GM21367 (cell line): ENCODE data around the gene BCAS1.
"Not testable (repeated sequence)": the region's sequence is repeated elsewhere in the genome, so short reads cannot be mapped to it uniquely, and the experiment has no call there.

Experiments
- ATAC-seq: cut with Tn5 transposase; IDR thresholded peaks from one replicate; pipeline ENCODE4 v1.9.1; 2021; ENCODE audit not compliant: unreplicated experiment

The BCAS1 gene

GRCh38 chr20:53994088-53994487 is 76.3 kb downstream of the BCAS1 start:
- ATAC-seq = no peak

GRCh38 chr20:53993310-53993709 is 77.1 kb downstream of the BCAS1 start:
- no peak for ATAC-seq

GRCh38 chr20:53990768-53991450 is 79.5 kb downstream of the BCAS1 start:
- no peak for ATAC-seq

GRCh38 chr20:53990003-53990402 is 80.4 kb downstream of the BCAS1 start:
- no peak for ATAC-seq

DNA sequence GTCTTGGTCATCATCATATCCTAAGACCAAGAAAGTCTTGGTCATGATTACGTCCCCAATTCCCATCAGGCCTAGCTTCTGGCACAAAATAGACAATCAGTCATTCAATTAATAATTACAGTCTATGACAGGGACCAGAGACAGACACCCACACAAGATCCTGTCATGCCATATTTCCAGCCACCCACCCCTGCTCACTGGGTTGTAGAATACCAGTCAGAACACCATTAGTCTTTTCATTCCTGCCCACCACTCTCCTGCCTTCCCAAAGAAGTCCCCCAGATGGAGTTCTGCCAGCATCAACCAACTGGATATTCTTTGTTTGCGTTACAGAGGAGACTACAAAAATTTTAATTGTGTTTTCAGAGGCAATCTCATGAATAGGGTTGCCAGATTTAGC is 81.0 kb downstream of the BCAS1 start:
- ATAC-seq = no peak

GRCh38 chr20:53986037-53986650 is 84.2 kb downstream of the BCAS1 start:
- ATAC-seq = no peak

GRCh38 chr20:53985150-53985518 is 85.3 kb downstream of the BCAS1 start:
- ATAC-seq = no peak

DNA sequence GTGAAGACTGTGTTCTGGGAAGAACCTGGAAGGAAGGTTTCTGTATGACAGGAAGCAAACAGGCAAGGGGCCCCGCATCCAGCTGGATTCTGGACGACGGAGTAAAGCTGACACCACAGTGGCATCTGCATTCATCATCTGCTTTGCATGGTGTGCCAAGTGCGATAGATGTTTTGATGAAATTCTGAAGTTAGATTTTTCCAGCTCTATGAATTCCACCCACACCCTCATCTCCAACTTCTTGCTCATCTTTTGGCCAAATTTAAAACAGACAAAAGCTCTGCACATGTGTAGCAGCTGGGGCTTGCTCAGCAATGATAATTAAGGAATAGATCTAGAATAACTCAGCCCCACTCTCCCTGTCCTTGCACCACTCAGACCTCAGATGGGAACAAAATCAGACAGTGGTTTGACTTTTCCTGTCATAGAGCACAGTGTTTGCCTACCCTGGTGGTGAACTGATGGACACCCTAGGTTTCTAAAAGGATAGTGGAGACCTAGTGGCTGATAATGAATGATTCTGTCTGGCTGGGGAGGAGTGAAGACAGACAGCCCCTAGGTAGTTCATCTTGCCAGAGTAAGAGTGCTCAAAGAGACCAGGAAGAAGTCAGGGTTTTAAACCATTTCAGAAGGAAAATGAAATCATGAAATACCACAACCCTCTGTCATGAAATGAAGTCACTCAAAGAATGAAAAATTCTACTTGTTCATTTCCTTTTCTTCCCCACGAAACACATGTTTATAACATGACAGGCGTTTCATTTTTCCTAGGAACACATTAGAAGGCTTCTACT is 85.8 kb downstream of the BCAS1 start:
- ATAC-seq = no peak

DNA sequence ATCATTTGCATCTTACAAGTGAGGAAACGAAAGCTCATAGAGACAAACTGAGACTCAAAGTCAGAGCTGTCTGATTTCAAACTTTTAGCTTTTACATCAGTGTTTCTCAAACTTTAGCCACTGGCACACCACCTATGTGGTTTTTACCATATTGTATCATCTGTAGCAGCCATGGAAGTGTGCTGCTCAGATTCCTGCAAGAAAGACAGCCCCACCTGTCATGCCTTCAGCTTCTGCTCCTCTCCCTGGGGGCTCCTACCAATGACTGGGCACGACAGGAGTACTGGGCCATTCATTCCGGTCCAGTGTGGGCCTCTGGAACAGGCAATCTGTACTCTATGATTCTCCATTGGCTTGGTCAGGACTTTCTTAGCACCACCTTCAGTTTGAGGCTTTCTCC is 87.0 kb downstream of the BCAS1 start:
- no peak for ATAC-seq

- ATAC-seq = no peak
Measured at GRCh38 chr20:53982624-53983023, 87.8 kb downstream of the BCAS1 start.

GRCh38 chr20:53981752-53982437 is 88.5 kb downstream of the BCAS1 start:
- ATAC-seq = no peak

DNA sequence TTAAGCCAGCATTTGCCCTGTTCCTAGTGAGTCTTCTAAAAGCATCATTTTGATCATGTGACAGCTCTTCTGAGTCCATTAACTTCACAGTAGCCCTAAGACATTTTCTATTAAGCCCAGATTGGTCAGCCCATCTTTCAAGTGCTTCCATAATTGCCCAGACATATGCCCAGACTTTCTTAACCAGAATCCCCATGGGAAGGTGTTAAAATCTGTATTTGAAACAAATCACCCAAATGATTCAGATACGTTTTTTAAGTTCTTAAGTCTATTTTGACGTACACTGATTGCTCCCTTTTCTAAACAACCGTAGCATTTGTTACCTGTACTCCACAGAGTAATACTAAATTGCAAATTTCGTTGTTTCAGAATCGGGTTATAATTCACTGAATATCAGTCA is 89.3 kb downstream of the BCAS1 start:
- ATAC-seq = no peak

GRCh38 chr20:53980031-53980465 is 90.3 kb downstream of the BCAS1 start:
- no peak for ATAC-seq

DNA sequence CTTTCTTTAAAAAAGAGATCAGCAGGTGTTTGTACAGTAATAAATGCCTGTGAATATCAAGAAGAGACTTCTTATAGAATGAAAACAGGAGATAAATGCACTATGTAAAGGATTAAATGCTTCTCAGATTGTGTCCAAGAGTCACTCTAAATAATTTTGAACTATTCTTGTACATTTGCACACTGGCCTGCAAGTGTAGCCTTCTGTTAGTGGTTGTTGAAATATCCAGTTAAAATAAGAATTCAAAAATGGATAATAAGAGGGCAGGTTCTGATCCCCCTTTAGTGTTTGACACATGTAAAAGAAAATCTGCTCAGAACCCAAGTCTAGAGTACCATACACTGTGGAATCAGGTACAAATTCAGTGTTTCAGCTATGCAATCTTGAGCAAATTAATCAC is 91.9 kb downstream of the BCAS1 start:
- ATAC-seq = no peak

DNA sequence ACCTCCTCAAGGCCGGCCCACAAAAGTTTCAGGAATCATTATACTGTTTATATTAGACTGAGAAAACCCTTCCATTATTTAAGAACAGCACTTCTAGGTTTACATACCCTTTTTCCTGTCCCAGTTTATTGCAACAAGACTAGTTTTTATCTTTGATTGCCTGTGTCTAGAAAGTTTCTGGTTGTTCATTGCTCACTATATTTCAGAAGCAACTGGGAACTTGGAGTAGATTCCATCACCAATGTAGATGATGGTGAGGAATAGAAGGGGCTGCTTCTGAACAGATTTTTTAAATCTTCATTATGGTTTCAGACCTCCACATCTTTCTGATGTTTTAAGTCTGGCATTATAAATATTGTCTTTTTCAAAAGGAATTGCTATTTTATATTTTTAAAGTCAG is 93.0 kb downstream of the BCAS1 start:
- no peak for ATAC-seq

GRCh38 chr20:53975761-53976160 is 94.6 kb downstream of the BCAS1 start:
- no peak for ATAC-seq

- no peak for ATAC-seq
Measured at GRCh38 chr20:53974785-53975555, 95.4 kb downstream of the BCAS1 start.

GRCh38 chr20:53973882-53974281 is 96.5 kb downstream of the BCAS1 start:
- not testable (repeated sequence) for ATAC-seq

- no peak for ATAC-seq
Measured at GRCh38 chr20:53972179-53972578, 98.2 kb downstream of the BCAS1 start.

GRCh38 chr20:53971096-53971683 is 99.2 kb downstream of the BCAS1 start:
- no peak for ATAC-seq
